Heart left ventricle (tissue), 13 donors: ENCODE measurements around the gene NMRAL1.

Source experiments
- CTCF ChIP-seq, 12 donors: fragments of 200-600 bp; sonication (generic) in 4 of 12; IDR thresholded peaks; one replicate each; pipeline versions ENCODE4 v1.5.0 to v1.8.0; 2018 to 2022; ENCODE audit warnings: antibody characterized with exemption in 12 of 12, mild to moderate bottlenecking in 5 of 12
- POLR2A ChIP-seq, 2 donors: fragments of 450-650 bp; IDR thresholded peaks; one replicate each; pipeline ENCODE4 v1.6.1; 2017; ENCODE audit warnings: antibody characterized with exemption in 2 of 2, mild to moderate bottlenecking in 2 of 2, moderate library complexity in 2 of 2
- donor health status: ischemic (EF 13 %, LVEDD 7.1; RV severe dilation, severe dysfunction).
- donor health status: DM: no; HTN: yes; CAD: no.
- donor health status: DM: no; HTN: no; CAD: no.
- donor health status: ischemic (EF 25% LVEDD 6.9; RV normal size, moderate dysfunction).
- donor health status: ischemic (EF 25% LVEDD 5.7; RV mildly dilated, moderate dysfunction).
- donor health status: ischemic (EF 35%, LVEDD 5.7; RV mildly dilated, moderate dysfunction).
- donor health status: nonischemic (EF 11% LVEDD 7.7; RV severe dilation, severe dysfunction).
- donor health status: DM: yes; HTN: yes; CAD: no.
- donor health status: PGD.
- donor health status: ischemic (EF 29% LVEDD 5.4; RV normal size, mild dysfunction).
- donor health status: nonischemic (EF 23%, LVEDD 6.1; RV moderate dilation, normal function).

GRCh38 chr16:4450931-4451519 lies 23.4 kb downstream of the NMRAL1 start:
- no peak for TF ChIP-seq CTCF (IDR thresholded peaks at IDR 0.05)
- no peak for TF ChIP-seq POLR2A (IDR thresholded peaks at IDR 0.05)
